Naive thymus-derived CD4-positive, alpha-beta T cell (primary cell): ENCODE measurements around the gene ZBED4. TPM values are rescaled to one million over a fixed set of nuclear protein-coding genes. Genes with fewer than 3 reads are reported as not detected.

ENCODE experiments used
- ATAC-seq: fragments of 150-1000 bp; cut with Tn5 transposase; 2 replicates; pipeline ENCODE4 v1.10.0; 2021; ENCODE audit warnings: mild to moderate bottlenecking, moderate library complexity
- CTCF ChIA-PET: fragments of 350-600 bp; sonication (Branson Sonifier 250); formaldehyde crosslinking; loops from one replicate; lab custom pipeline; 2021; ENCODE audit warnings: antibody characterized with exemption; lab: Charles Lee
- POLR2A ChIA-PET: fragments of 350-600 bp; sonication (Branson Sonifier 250); formaldehyde crosslinking; loops from one replicate; lab custom pipeline; 2021; ENCODE audit warnings: antibody characterized with exemption, inconsistent platforms; lab: Charles Lee
- DNase-seq, 9 donors: peaks; one replicate each; pipeline versions ENCODE4 v3.0.0 to v3.0.0-alpha.2; 2020 to 2022; ENCODE audit warnings: mixed read lengths in 1 of 9
- H3K27ac ChIP-seq: one replicate; pipeline ENCODE4 v1.7.0; 2013; ENCODE audit warnings: mild to moderate bottlenecking, low read depth, low read length, moderate library complexity
- H3K27me3 ChIP-seq, 2 donors: one replicate each; pipeline ENCODE4 v1.7.0; 2013; ENCODE audit warnings: low read length in 2 of 2, mild to moderate bottlenecking in 2 of 2, moderate library complexity in 2 of 2; ENCODE audit not compliant: control insufficient read depth in 2 of 2, insufficient read depth in 2 of 2
- H3K36me3 ChIP-seq, 3 experiments: 1 replicate in 2 of 3; 2 replicates in 1 of 3; pipeline ENCODE4 v1.7.0; 2013; ENCODE audit warnings: low read length in 3 of 3, mild to moderate bottlenecking in 3 of 3, moderate library complexity in 1 of 3; ENCODE audit not compliant: insufficient read depth in 3 of 3, control insufficient read depth in 2 of 3
- H3K4me1 ChIP-seq, 2 donors: one replicate each; pipeline ENCODE4 v1.7.0; 2013; ENCODE audit warnings: low read length in 2 of 2, mild to moderate bottlenecking in 2 of 2, moderate library complexity in 1 of 2; ENCODE audit not compliant: control insufficient read depth in 2 of 2, insufficient read depth in 2 of 2
- H3K4me3 ChIP-seq: 2 replicates; pipeline ENCODE4 v1.7.0; 2013; ENCODE audit warnings: mild to moderate bottlenecking, low read length
- H3K9me3 ChIP-seq, 3 experiments: 1 replicate in 2 of 3; 2 replicates in 1 of 3; pipeline ENCODE4 v1.7.0; 2013; ENCODE audit warnings: low read length in 3 of 3; ENCODE audit not compliant: control insufficient read depth in 2 of 3
- H3K27ac Mint-ChIP-seq, 9 donors: one replicate each; pipeline ENCODE4 v1.8.0; 2020 to 2022; ENCODE audit warnings: mixed read lengths in 9 of 9, mild to moderate bottlenecking in 8 of 9, moderate library complexity in 5 of 9, inconsistent platforms in 2 of 9
- H3K27me3 Mint-ChIP-seq, 5 donors: one replicate each; pipeline ENCODE4 v1.8.0; 2021 to 2022; ENCODE audit warnings: mixed read lengths in 5 of 5, mild to moderate bottlenecking in 1 of 5
- H3K36me3 Mint-ChIP-seq, 5 donors: one replicate each; pipeline ENCODE4 v1.8.0; 2020 to 2022; ENCODE audit warnings: mixed read lengths in 5 of 5, mild to moderate bottlenecking in 3 of 5, inconsistent platforms in 1 of 5
- H3K4me1 Mint-ChIP-seq, 7 donors: one replicate each; pipeline ENCODE4 v1.8.0; 2020 to 2022; ENCODE audit warnings: mixed read lengths in 7 of 7, mild to moderate bottlenecking in 3 of 7, inconsistent platforms in 1 of 7
- H3K4me3 Mint-ChIP-seq, 10 donors: one replicate each; pipeline ENCODE4 v1.8.0; 2020 to 2022; ENCODE audit warnings: mild to moderate bottlenecking in 10 of 10, mixed read lengths in 10 of 10, moderate library complexity in 6 of 10, inconsistent platforms in 2 of 10
- H3K9me3 Mint-ChIP-seq, 11 donors: one replicate each; pipeline ENCODE4 v1.8.0; 2020 to 2022; ENCODE audit warnings: mixed read lengths in 11 of 11, mild to moderate bottlenecking in 4 of 11, inconsistent platforms in 1 of 11, moderate library complexity in 1 of 11
- intact Hi-C, 2 donors: fragments of 100-400 bp; cut with micrococcal nuclease; formaldehyde crosslinking; loops; one replicate each; pipeline ENCODE4 v1.15.1; 2023
- polyA plus RNA-seq, 2 donors: library from polyadenylated mRNA; unstranded; fragments of 300-500 nt; fragmentation: Illumina TruSeq; gene quantifications; one replicate each; pipeline ENCODE4 v1.2.3, GENCODE V29; 2021
- total RNA-seq, 6 experiments: library from RNA in 5 of 6; stranded (reverse) in 5 of 6; gene quantifications; 1 replicate in 5 of 6; 2 replicates in 1 of 6; pipeline ENCODE4 v1.2.3 and lab custom pipeline; 2021 to 2026

ZBED4 gene
- total and polyA plus RNA-seq, 7 experiments from 2014 or later = 6.0 to 20.1 (median 16.3) TPM

DNA sequence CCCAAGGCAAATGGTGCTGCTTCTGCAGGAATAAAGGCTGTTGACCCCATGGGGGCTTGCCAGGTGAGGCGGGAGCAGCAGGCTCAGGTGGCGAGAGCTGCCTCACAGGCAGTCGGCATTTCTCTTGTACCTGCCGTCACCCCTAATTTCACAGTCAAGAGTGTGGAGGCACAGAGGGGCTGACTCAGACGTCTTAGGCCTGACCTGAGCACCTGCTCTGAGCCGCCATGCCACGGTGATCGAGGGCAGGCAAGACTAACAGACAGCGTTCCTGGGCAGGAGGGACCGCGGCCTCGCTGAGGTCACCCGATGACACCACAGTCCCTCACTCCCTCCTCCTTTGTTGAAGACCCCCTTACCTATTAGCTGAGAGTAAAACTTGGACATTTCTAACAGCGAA is 59.4 kb downstream of the ZBED4 start:
- ChIA-PET CTCF (no interaction called here), POLR2A (interaction anchor here (0.8 kb wide), 1 partner anchor 26 kb away, joined by 3 read pairs; no protein-coding TSS in a partner anchor)
- no peak for ATAC-seq
- Mint-ChIP-seq H3K27ac (no peak overlapping the region), H3K36me3 (peaks cover 0 to 17% (median 3%) of the 10 kb centered on the region in 5 donors), H3K4me1 (peaks cover 0 to 23% (median 15%) of the 10 kb centered on the region in 7 donors), H3K4me3 (no peak overlapping the region), H3K27me3 (no peaks in the 10 kb centered on the region), H3K9me3 (no peaks in the 10 kb centered on the region)
- Histone ChIP-seq H3K4me3 (no peak overlapping the region), H3K4me1 (peaks cover 10 to 11% of the 10 kb centered on the region in 2 donors), H3K9me3 (no peaks in the 10 kb centered on the region), H3K27me3 (no peaks in the 10 kb centered on the region), H3K27ac (no peak overlapping the region), H3K36me3 (peaks cover 0 to 59% (median 12%) of the 10 kb centered on the region in 3 experiments)
- no peak for DNase-seq
- intact Hi-C loops = no loop called here

DNA sequence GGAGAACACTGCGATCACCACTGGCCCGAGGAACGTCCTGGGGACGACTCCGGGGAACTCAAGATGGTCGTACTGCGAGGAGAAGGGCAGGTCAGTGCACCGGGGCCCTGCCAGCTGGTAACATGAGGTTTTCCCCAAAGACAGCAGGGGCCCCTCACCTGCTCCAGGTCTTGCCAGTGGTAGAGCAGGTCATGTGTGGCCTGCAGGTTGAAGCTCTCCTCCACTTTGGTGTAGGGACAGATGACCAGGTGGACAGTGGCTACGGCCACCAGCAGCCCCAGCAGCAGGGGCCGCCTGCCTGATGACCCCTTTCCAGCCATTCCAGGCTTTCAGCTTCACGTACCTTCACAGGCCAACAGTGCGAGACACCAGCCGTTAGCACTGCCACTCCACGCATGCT is 59.8 kb downstream of the ZBED4 start:
- Mint-ChIP-seq H3K27me3 (no peaks in the 10 kb centered on the region), H3K4me1 (peaks cover 0 to 23% (median 15%) of the 10 kb centered on the region in 7 donors), H3K9me3 (no peaks in the 10 kb centered on the region), H3K4me3 (no peak overlapping the region), H3K36me3 (peaks cover 0 to 17% (median 3%) of the 10 kb centered on the region in 5 donors), H3K27ac (no peak overlapping the region)
- intact Hi-C loops = no loop called here
- Histone ChIP-seq H3K9me3 (no peaks in the 10 kb centered on the region), H3K27ac (no peak overlapping the region), H3K4me3 (no peak overlapping the region), H3K36me3 (peaks cover 0 to 59% (median 12%) of the 10 kb centered on the region in 3 experiments), H3K4me1 (peaks cover 10 to 11% of the 10 kb centered on the region in 2 donors), H3K27me3 (no peaks in the 10 kb centered on the region)
- DNase-seq = no peak
- ATAC-seq = no peak
- ChIA-PET POLR2A (no interaction called here), CTCF (no interaction called here)

DNA sequence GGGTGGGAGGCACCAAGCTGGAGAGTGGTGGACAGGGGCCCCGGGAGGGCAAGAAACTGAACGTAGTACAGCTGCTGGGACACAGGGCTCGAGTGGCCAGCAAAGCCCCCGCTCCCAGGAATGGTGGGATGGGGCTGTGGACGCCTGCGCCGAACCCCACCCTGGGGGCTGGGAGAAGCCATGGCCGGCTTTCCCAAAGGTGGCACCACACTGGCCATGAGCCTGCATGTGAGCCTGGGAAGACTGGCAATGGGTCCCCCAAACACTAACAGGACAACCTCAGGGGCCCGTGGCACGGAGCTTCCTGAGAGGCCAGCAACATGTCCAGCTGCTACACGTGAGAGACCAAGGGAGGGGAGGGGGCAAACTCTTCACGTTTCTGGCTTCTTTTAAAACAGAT is 60.6 kb downstream of the ZBED4 start:
- no peak for DNase-seq
- peaks cover 0 to 13% (median 3%) of the 10 kb centered on the region in 5 donors for H3K36me3 Mint-ChIP-seq
- intact Hi-C loops = no loop called here
- POLR2A ChIA-PET = interaction anchor here (1.6 kb wide), 1 partner anchor 146 kb away, joined by 3 read pairs; no protein-coding TSS in a partner anchor
- Histone ChIP-seq H3K27ac (no peak overlapping the region), H3K4me1 (peaks cover 11 to 15% of the 10 kb centered on the region in 2 donors), H3K4me3 (no peak overlapping the region), H3K27me3 (no peaks in the 10 kb centered on the region), H3K9me3 (no peaks in the 10 kb centered on the region), H3K36me3 (peaks cover 0 to 51% (median 9%) of the 10 kb centered on the region in 3 experiments)
- no peak overlapping the region for H3K27ac Mint-ChIP-seq
- ATAC-seq = no peak
- peaks cover 0 to 25% (median 15%) of the 10 kb centered on the region in 7 donors for H3K4me1 Mint-ChIP-seq
- H3K27me3 Mint-ChIP-seq = no peaks in the 10 kb centered on the region
- no peaks in the 10 kb centered on the region for H3K9me3 Mint-ChIP-seq
- CTCF ChIA-PET = no interaction called here
- no peak overlapping the region for H3K4me3 Mint-ChIP-seq

DNA sequence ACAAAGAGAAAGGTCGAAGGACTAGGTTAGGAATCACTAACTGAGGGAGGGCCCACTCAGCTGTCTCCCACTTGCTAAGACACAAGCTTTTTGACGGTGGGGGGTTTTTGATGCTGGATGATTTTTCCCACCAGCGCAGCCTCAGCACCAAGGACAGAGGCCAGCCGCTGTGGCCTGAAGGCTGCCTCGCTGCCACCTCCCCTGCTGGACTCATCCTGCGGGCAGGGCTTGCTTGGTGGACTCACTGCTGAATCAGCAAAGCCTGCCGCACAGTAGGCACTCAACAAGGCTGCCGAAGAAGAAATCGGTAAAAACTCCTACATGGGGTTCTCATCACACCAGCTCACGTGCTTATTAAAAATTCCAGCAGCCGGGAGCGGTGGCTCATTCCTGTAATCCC is 62.0 kb downstream of the ZBED4 start:
- no peak for DNase-seq
- no peak for ATAC-seq
- ChIA-PET POLR2A (interaction anchor here (0.7 to 2.3 kb wide), 4 partner anchors 61 to 148 kb away, joined by 3 to 8 read pairs (median 3); no protein-coding TSS in a partner anchor), CTCF (no interaction called here)
- Mint-ChIP-seq H3K27ac (no peak overlapping the region), H3K36me3 (peaks cover 0 to 9% (median 4%) of the 10 kb centered on the region in 5 donors), H3K4me1 (peaks cover 0 to 31% (median 24%) of the 10 kb centered on the region in 7 donors), H3K27me3 (no peaks in the 10 kb centered on the region), H3K9me3 (no peaks in the 10 kb centered on the region), H3K4me3 (peak overlapping the region in 3 of 10 donors; percentile 14 to 65 (median 47))
- Histone ChIP-seq H3K27me3 (no peaks in the 10 kb centered on the region), H3K36me3 (peaks cover 0 to 42% (median 6%) of the 10 kb centered on the region in 3 experiments), H3K9me3 (no peaks in the 10 kb centered on the region), H3K27ac (no peak overlapping the region), H3K4me1 (peaks cover 11 to 20% of the 10 kb centered on the region in 2 donors), H3K4me3 (no peak overlapping the region)
- intact Hi-C loops = loop anchor here in 1 of 2 donors (5.0 kb wide), 1 partner anchor 277 kb away; no protein-coding TSS in a partner anchor

DNA sequence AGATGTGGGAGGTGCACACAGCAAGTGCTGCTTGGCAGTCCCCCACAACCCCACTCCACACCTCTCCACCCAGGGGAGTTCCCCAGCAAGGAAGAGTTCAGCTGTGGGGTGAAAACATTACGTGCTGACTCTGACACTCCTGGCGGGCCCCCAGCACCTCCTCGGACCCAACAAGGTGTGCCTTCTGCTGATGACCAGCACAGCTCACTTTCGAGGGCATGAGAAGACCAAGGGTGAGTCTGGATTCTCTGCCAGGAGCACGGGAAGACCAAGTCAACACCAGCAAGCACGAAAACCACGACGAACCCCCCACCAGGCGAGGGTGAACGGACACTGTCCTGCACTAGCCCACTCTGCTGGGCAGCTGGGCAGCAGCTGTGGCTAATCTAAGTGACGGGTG is 63.2 kb downstream of the ZBED4 start:
- H3K36me3 ChIP-seq = peaks cover 0 to 45% (median 6%) of the 10 kb centered on the region in 3 experiments
- Mint-ChIP-seq H3K4me1 (peaks cover 0 to 35% (median 26%) of the 10 kb centered on the region in 7 donors), H3K4me3 (peak overlapping the region; percentile 84 to 97 (median 88)), H3K27ac (peak overlapping the region in 6 of 9 donors; percentile 32 to 95 (median 88)), H3K9me3 (no peaks in the 10 kb centered on the region), H3K27me3 (no peaks in the 10 kb centered on the region), H3K36me3 (peaks cover 0 to 10% (median 4%) of the 10 kb centered on the region in 5 donors)
- ATAC-seq (no peak), DNase-seq (no peak)
- no peaks in the 10 kb centered on the region for H3K9me3 ChIP-seq
- H3K4me3 ChIP-seq = peak overlapping the region; percentile 34
- intact Hi-C loops = loop anchor here in 1 of 2 donors (5.0 kb wide), 1 partner anchor 275 kb away; no protein-coding TSS in a partner anchor
- ChIA-PET POLR2A (interaction anchor here (0.6 to 2.3 kb wide), 5 partner anchors 23 to 226 kb away, joined by 3 to 8 read pairs (median 3); no protein-coding TSS in a partner anchor), CTCF (interaction anchor here (0.7 kb wide), 1 partner anchor 15 kb away, joined by 5 read pairs; no protein-coding TSS in a partner anchor)
- H3K4me1 ChIP-seq = peaks cover 11 to 20% of the 10 kb centered on the region in 2 donors
- H3K27me3 ChIP-seq = no peaks in the 10 kb centered on the region
- peak overlapping the region; percentile 3 for H3K27ac ChIP-seq

DNA sequence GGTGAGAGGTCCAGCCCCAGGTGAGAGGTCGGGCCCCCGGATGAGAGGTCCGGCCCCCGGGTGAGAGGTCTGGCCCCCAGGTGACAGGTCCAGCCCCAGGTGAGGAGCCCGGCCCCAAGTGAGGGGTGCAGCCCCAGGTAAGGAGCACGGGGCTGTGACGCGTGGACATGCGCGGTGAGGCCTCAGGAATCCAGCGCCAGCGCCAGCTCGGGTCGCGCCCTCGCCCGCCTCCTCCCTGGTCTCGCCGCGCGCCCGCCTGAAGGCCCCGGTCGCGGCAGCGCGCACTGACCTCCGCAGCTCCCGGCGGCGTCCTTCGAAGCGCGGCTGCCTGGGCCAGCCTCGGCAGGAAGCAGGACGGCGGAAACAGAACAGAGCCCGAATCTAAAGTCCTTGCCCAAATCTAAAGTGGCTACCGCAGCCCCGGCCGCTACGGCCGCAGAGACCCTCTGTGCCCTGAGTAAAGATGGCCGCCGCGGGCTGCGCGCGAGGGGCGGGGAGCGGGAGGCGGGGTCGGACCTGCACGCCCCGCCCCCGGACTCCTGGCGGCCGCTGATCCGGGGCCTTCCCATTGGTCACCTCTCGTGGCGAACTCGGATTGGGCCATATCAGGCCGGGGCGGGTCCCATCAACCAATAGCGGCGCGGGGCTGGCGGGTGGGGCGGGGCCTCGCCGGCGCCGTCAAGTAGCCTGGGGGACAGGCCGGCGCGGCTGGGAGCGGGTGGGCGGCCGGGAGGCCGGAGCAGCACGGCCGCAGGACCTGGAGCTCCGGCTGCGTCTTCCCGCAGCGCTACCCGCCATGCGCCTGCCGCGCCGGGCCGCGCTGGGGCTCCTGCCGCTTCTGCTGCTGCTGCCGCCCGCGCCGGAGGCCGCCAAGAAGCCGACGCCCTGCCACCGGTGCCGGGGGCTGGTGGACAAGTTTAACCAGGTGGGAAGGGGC is 64.6 kb downstream of the ZBED4 start, which contains the start of the genes ALG12 and CRELD2:
TSS of gene ALG12 (minus strand) at position 465 of the 937 bp plus-strand sequence. CDS start 4,673 bp downstream, outside the sequence.
TSS of gene CRELD2 (plus strand) at position 661 of the 937 bp plus-strand sequence. CDS start at position 797, 136 bp downstream.
- ATAC-seq = peak; percentile 99
- H3K27me3 Mint-ChIP-seq = no peaks in the 10 kb centered on the region
- Histone ChIP-seq H3K4me3 (peak within 1 kb of the TSS; percentile 96), H3K9me3 (no peaks in the 10 kb centered on the region), H3K4me1 (peaks cover 11 to 20% of the 10 kb centered on the region in 2 donors), H3K27ac (peak within 1 kb of the TSS; percentile 97), H3K36me3 (peaks cover 0 to 31% (median 0%) of the 10 kb centered on the region in 3 experiments), H3K27me3 (no peaks in the 10 kb centered on the region)
- H3K4me1 Mint-ChIP-seq = peaks cover 0 to 36% (median 26%) of the 10 kb centered on the region in 7 donors
- H3K36me3 Mint-ChIP-seq = peaks cover 0 to 11% (median 0%) of the 10 kb centered on the region in 5 donors
- no peaks in the 10 kb centered on the region for H3K9me3 Mint-ChIP-seq
- DNase-seq = peak; percentile 92 to 98 (median 95)
- CTCF ChIA-PET = interaction anchor here (0.7 kb wide), 1 partner anchor 1015 kb away, joined by 3 read pairs; no protein-coding TSS in a partner anchor
- peak within 1 kb of the TSS; percentile 73 to 95 (median 91) for H3K27ac Mint-ChIP-seq
- H3K4me3 Mint-ChIP-seq = peak within 1 kb of the TSS; percentile 84 to 97 (median 88)
- POLR2A ChIA-PET = interaction anchor here (0.8 to 1.8 kb wide), 8 partner anchors 29 to 151 kb away, joined by 3 to 7 read pairs (median 5); partner anchors contain the start of genes PIM3 and ZBED4
- intact Hi-C loops = loop anchor here (1.0 to 5.0 kb wide), 10 partner anchors 18 to 274 kb away; partner anchors contain the start of genes PIM3 (in 2 of the 2), ZBED4 (in 2 of the 2) and BRD1 (in 1 of the 2)
